OCI-LY7 (cell line): ENCODE measurements around the gene GABRG3. TPM values are rescaled to one million over a fixed set of nuclear protein-coding genes. Genes with fewer than 3 reads are reported as not detected.

Experiments
- BruUV-seq: library from RNA; stranded (reverse); fragments of 400-500 nt; replicated peaks from 2 replicates; lab custom pipeline; 2021; lab: Mats Ljungman, UMichigan
- CTCF ChIA-PET: fragments of 300-600 bp; sonication (Branson Sonifier 250); formaldehyde crosslinking; loops from one replicate; lab custom pipeline; 2022; ENCODE audit warnings: antibody characterized with exemption; ENCODE audit not compliant: unreplicated experiment; lab: Charles Lee
- POLR2A ChIA-PET: fragments of 300-600 bp; sonication (Branson Sonifier 250); formaldehyde crosslinking; loops from one replicate; lab custom pipeline; 2022; ENCODE audit warnings: antibody characterized with exemption; lab: Charles Lee
- DNase-seq: peaks from one replicate; pipeline ENCODE4 v3.0.0-alpha.2; 2015; ENCODE audit warnings: low spot score
- H2AFZ ChIP-seq: fragments of 200-600 bp; sonication (generic), shearing (Covaris generic); 2 replicates; pipeline ENCODE4 v1.6.1; 2014; ENCODE audit warnings: mild to moderate bottlenecking, antibody characterized with exemption, low read length, moderate library complexity
- H3K27ac ChIP-seq: fragments of 200-600 bp; sonication (generic); 2 replicates; pipeline ENCODE4 v1.5.1; 2014; ENCODE audit warnings: mixed run types, low read depth, mild to moderate bottlenecking, moderate library complexity, low read length, inconsistent platforms; ENCODE audit not compliant: poor library complexity, severe bottlenecking
- H3K36me3 ChIP-seq: fragments of 200-600 bp; sonication (generic); 2 replicates; pipeline ENCODE4 v1.6.1; 2014; ENCODE audit warnings: mild to moderate bottlenecking, antibody characterized with exemption, low read length, moderate library complexity, mixed read lengths; ENCODE audit not compliant: insufficient read depth
- H3K4me1 ChIP-seq: fragments of 200-600 bp; sonication (generic); 2 replicates; pipeline ENCODE4 v1.5.1; 2014; ENCODE audit warnings: mild to moderate bottlenecking, low read length; ENCODE audit not compliant: insufficient read depth, poor library complexity, severe bottlenecking
- H3K4me2 ChIP-seq: fragments of 200-600 bp; sonication (generic); 2 replicates; pipeline ENCODE4 v1.6.1; 2014; ENCODE audit warnings: mild to moderate bottlenecking, low read length
- H3K4me3 ChIP-seq: fragments of 200-600 bp; sonication (generic); 2 replicates; pipeline ENCODE4 v1.5.1; 2014; ENCODE audit warnings: mild to moderate bottlenecking, low read depth, low read length; ENCODE audit not compliant: poor library complexity, severe bottlenecking
- H3K79me2 ChIP-seq: fragments of 200-600 bp; sonication (generic); 2 replicates; pipeline ENCODE4 v1.6.1; 2016; ENCODE audit warnings: low read depth, mild to moderate bottlenecking, low read length, moderate library complexity, mixed read lengths; ENCODE audit not compliant: insufficient read depth
- H3K9me2 ChIP-seq: fragments of 200-600 bp; sonication (generic); 2 replicates; pipeline ENCODE4 v1.6.1; 2016; ENCODE audit warnings: mild to moderate bottlenecking, low read length, mixed read lengths; ENCODE audit not compliant: insufficient read depth
- H3K9me3 ChIP-seq: fragments of 200-600 bp; sonication (generic); 2 replicates; pipeline ENCODE4 v1.6.1; 2014; ENCODE audit warnings: mild to moderate bottlenecking, mixed run types, low read length, mixed read lengths
- H4K20me1 ChIP-seq: fragments of 200-600 bp; sonication (generic); 2 replicates; pipeline ENCODE4 v1.6.1; 2014; ENCODE audit warnings: mild to moderate bottlenecking, antibody characterized with exemption, low read length, moderate library complexity, mixed read lengths; ENCODE audit not compliant: insufficient read depth
- EZH2phosphoT487 ChIP-seq: fragments of 200-600 bp; sonication (generic); IDR thresholded peaks from 2 replicates; pipeline ENCODE4 v1.6.1; 2018; ENCODE audit warnings: low read depth, borderline replicate concordance, mild to moderate bottlenecking, mixed run types, antibody characterized with exemption, low read length, moderate library complexity, mixed read lengths
- intact Hi-C: fragments of 100-400 bp; cut with micrococcal nuclease; formaldehyde crosslinking; loops from one replicate; pipeline ENCODE4 v1.10.0; 2022; ENCODE audit not compliant: unreplicated experiment
- total RNA-seq, 2 experiments: library from RNA; depleted of rRNA in 1 of 2; stranded (reverse); fragments of >200 nt in 1 of 2; shearing (Covaris generic) in 1 of 2; gene quantifications; 2 replicates each; pipeline ENCODE4 v1.2.3, GENCODE V29; 2014 to 2022
- TF ChIP-seq, protein P1 (sequence below): fragments of 200-600 bp; sonication (generic); conservative IDR thresholded peaks from 2 replicates; pipeline ENCODE4 v1.5.1; 2014; ENCODE audit warnings: mild to moderate bottlenecking, antibody characterized with exemption, low read length, moderate library complexity, mixed read lengths

The GABRG3 gene
- total RNA-seq, 2 experiments from 2014 or later: not detected

GRCh38 chr15:27495963-27496459 is 525.0 kb downstream of the GABRG3 start:
- H2AFZ ChIP-seq: no peak overlapping the region
- H3K79me2 ChIP-seq: no peaks in the 10 kb centered on the region
- H3K4me1 ChIP-seq: no peaks in the 10 kb centered on the region
- H3K36me3 ChIP-seq: no peaks in the 10 kb centered on the region
- TF ChIP-seq, protein P1, sequence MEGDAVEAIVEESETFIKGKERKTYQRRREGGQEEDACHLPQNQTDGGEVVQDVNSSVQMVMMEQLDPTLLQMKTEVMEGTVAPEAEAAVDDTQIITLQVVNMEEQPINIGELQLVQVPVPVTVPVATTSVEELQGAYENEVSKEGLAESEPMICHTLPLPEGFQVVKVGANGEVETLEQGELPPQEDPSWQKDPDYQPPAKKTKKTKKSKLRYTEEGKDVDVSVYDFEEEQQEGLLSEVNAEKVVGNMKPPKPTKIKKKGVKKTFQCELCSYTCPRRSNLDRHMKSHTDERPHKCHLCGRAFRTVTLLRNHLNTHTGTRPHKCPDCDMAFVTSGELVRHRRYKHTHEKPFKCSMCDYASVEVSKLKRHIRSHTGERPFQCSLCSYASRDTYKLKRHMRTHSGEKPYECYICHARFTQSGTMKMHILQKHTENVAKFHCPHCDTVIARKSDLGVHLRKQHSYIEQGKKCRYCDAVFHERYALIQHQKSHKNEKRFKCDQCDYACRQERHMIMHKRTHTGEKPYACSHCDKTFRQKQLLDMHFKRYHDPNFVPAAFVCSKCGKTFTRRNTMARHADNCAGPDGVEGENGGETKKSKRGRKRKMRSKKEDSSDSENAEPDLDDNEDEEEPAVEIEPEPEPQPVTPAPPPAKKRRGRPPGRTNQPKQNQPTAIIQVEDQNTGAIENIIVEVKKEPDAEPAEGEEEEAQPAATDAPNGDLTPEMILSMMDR: no peak
- TF ChIP-seq EZH2phosphoT487: no peak
- no peaks in the 10 kb centered on the region for H3K9me2 ChIP-seq
- intact Hi-C loops: no loop called here
- CTCF ChIA-PET: no interaction called here
- no peak overlapping the region for H3K27ac ChIP-seq
- H3K9me3 ChIP-seq: no peaks in the 10 kb centered on the region
- no peaks in the 10 kb centered on the region for H4K20me1 ChIP-seq
- no peak for DNase-seq
- POLR2A ChIA-PET: no interaction called here
- no peak overlapping the region for H3K4me2 ChIP-seq
- no TSS peak for BruUV-seq
- no peak overlapping the region for H3K4me3 ChIP-seq

DNA sequence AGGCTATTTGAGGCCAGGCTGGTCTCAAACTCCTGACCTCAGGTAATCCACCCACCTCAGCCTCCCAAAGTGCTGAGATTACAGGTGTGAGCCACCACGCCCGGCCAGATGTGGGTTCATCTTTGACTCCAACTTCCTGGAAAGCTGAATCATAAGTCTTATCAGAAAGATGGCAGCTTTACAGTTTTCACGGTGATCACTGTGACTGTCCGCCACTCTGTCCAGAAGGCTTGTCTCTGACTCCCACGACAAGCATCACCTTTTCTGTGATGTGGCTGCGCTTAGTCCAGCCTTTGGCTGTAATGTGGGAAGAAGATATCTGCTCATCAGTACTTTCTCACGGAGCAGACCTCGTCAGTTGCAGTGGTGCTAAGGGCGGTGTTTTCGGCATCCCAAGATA is 527.7 kb downstream of the GABRG3 start:
- Histone ChIP-seq H3K4me1 (no peaks in the 10 kb centered on the region), H3K9me3 (0 out of 2 replicates have a peak, but pooled peaks cover 4% of the 10 kb centered on the region), H3K4me2 (no peak overlapping the region), H3K27ac (no peak overlapping the region), H3K9me2 (no peaks in the 10 kb centered on the region), H2AFZ (no peak overlapping the region), H3K79me2 (no peaks in the 10 kb centered on the region), H3K36me3 (no peaks in the 10 kb centered on the region), H4K20me1 (no peaks in the 10 kb centered on the region), H3K4me3 (no peak overlapping the region)
- ChIA-PET CTCF (no interaction called here), POLR2A (no interaction called here)
- BruUV-seq: no TSS peak
- intact Hi-C loops: no loop called here
- no peak for DNase-seq
- TF ChIP-seq, protein P1: no peak
- no peak for TF ChIP-seq EZH2phosphoT487

GRCh38 chr15:27499191-27499590 is 528.2 kb downstream of the GABRG3 start:
- Histone ChIP-seq H2AFZ (no peak overlapping the region), H3K27ac (no peak overlapping the region), H3K36me3 (no peaks in the 10 kb centered on the region), H3K4me2 (no peak overlapping the region), H3K4me1 (no peaks in the 10 kb centered on the region), H3K9me2 (no peaks in the 10 kb centered on the region), H3K9me3 (0 out of 2 replicates have a peak, but pooled peaks cover 4% of the 10 kb centered on the region), H3K79me2 (no peaks in the 10 kb centered on the region), H3K4me3 (no peak overlapping the region), H4K20me1 (no peaks in the 10 kb centered on the region)
- BruUV-seq: no TSS peak
- DNase-seq: no peak
- ChIA-PET CTCF (no interaction called here), POLR2A (no interaction called here)
- intact Hi-C loops: no loop called here
- no peak for TF ChIP-seq EZH2phosphoT487
- TF ChIP-seq, protein P1: no peak
